Kidney glomerular epithelial cell (primary cell): Measurements from ENCODE around the gene DMRT1.
A peak's percentile ranks its signal among the peaks of the same experiment; 100 is the strongest.
"Not testable (repeated sequence)": the region's sequence is repeated elsewhere in the genome, so short reads cannot be mapped to it uniquely, and the experiment has no call there.

Source experiments
- DNase-seq: peaks from one replicate; lab custom pipeline; 2025; lab: John Stamatoyannopoulos, UW

DMRT1 gene

DNA sequence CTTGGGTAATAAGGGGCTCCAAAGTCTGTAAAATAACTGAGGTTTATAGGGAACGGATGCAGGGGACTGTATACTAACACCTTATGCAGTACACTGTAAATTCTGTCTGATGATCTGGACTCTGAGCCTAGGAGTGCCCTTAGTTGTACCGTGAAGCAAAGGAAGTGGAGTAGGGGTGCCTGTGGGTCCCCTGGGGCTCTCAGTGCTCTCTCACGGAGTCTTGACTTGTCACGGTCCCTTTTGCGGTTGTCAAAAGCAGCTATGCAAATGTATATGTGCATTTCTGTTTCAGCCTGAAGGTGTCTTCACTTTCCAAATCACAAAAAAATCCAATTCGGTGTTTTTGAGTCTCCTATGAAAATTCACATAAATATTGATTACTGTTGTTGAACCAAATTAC lies 17.8 kb downstream of the DMRT1 start:
- no peak for DNase-seq

DNA sequence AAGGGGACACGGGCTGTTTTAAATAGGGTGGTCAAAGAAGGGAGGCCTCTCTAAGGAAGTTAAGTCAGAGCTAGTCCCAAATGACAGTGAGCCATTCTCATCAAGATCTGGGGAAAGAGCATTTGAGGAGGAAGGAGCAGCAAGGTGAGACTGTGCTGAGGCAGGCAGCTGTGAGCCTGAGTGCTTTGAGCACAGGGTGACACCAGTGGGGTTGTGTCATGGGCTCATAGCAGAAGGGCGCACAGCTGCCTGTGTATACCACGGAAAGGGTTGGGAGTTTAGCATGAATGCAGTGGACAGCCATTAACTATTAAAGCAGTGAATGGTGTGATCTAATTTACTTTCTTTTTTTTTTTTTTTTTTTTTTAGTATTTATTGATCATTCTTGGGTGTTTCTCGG lies 19.2 kb downstream of the DMRT1 start:
- DNase-seq = no peak

DNA sequence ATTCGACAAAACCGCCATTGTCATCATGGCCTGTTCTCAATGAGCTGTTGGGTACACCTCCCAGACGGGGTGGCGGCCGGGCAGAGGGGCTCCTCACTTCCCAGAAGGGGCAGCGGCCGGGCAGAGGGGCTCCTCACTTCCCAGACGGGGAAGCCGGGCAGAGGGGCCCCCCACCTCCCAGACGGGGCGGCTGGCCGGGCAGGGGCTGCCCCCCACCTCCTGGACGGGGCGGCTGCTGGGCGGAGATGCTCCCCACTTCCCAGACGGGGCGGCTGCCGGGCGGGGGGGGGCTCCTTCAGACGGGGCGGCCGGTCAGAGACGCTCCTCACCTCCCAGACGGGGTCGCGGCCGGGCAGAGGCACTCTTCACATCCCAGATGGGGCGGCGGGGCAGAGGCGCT lies 20.0 kb downstream of the DMRT1 start:
- DNase-seq = not testable (repeated sequence)

DNA sequence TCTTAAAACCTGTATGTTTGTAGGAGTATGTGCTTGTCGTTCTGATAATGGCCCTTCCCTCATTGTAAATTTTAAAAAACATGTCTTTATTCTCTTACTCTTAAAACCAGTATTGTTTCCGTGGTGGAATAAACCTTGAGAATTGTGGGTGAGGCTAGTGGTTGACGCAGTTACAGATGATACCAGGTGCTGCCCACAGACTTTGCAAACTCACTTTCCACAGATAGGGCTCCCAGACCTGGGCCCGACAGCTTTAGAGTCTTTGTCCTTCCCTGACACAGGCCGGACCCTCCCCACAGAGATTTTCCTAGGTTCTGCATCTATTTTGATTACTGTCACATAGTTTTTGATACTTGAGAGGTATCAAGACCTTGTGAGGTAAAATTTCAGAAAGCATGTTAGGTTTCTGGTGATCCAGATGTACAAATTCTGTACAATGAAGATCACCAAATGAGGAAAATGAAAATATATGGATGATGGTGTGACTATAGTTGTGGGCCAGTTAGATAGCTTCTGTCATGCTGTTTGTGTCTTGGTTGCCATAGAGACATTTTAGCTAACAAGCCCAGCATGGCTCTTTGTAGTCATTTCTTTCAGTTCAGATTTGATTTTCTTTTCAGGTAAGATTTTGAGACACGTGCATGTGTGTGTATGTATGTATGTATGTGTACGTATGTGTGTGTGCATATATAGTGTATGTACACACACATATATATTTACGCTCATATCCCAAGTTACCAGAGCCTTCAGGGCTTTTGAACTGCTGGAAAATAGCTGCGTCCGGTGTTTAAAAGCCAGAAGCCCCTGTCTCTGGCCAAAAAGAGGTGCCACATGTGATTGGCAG lies 33.8 kb downstream of the DMRT1 start:
- DNase-seq = no peak

DNA sequence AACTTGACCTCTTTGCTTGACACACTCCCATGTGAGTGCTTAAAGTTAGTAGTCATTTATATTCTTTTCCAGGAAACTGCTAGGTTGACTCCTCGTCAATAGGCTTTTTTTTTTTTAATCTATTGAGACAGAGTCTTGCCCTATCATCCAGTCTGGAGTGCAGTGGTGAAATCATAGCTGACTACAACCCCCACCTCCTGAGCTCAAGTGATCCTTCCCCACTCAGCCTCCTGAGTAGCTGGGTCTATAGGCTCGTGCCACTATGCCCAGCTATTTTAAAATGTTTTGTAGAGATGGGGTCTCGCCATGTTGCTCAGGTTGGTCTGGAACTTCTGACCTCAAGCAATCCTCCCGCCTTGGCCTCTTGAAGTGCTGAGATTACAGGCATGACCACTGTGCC lies 34.9 kb downstream of the DMRT1 start:
- DNase-seq = no peak

DNA sequence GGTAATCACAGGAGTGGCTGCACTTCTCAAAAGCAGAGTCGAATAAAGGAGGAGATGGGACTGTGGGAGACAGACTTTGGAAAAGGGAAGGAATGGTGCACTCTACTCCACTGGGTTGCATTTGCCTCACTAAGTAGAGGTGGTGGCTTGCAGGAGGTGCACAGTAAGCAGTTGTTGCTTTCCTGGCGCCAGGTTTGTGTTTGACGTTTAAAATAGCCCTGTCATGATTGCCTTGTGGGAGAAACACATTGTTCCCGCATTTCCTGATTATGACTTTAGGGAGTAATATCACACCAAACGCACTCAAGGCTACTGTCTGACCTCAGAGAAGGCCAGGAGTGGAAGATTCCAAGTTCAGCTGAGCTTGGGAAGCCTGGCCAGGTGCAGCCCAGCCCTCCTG lies 36.7 kb downstream of the DMRT1 start:
- DNase-seq = no peak

DNA sequence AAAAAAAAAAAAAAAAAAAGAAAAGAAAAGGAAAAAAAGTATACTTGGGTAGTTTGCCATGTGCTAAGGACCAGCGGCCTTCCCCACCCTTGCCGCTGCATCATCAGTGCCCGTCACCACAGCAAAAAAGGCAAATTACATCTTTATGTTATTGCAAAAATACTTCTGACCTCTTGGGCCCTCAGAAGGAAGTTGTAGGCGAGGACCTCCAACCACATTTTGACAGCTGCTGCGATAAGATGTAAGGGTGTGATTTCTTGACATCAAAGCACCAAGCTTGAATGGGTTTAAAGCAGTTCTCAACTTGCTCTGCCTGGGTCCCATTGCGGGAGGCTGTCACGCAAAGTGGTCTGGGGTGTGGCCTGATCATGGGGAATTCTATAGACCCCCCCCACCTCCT lies 39.2 kb downstream of the DMRT1 start:
- DNase-seq = no peak

DNA sequence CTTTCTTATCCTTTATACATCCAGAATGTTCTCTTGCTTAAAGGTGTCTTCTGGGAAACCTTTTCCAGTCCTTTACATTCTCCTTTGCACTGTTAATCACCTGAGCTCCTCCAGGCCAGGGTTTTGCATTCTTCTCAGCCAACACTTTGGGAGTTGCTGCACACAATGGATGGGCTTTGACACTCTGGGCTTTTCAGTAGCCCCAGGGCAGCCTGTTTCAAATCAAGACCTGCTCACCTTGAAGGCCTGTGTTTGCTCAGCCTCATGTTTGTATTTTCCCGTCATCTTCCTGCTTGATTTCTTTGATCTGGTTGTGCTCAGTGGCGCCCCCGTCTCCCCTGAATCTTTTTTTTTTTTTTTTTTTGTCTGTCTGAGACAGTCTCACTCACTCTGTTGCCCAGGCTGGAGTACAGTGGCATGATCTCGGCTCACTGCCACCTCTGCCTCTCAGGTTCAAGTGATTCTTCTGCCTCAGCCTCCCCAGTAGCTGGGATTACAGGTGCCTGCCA lies 41.0 kb downstream of the DMRT1 start:
- DNase-seq = no peak

DNA sequence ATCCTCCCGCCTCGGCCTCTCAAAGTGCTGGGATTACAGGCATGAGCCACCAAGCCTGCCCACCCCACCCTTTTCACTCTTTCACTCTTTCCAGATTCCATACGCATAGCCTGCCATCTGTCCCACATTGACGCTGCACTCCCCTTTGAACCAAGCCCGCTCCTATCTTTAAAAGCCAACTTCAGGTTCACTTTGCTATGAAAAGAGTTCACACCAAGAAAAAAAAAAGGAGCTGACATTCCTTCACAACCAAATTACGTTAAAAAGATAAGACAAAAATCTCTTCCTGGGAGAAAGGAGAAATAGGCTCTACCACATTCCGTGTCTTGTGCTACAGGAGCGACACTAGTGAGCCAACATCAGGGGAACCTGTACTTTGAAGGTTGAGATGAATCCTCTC lies 41.5 kb downstream of the DMRT1 start:
- no peak for DNase-seq

DNA sequence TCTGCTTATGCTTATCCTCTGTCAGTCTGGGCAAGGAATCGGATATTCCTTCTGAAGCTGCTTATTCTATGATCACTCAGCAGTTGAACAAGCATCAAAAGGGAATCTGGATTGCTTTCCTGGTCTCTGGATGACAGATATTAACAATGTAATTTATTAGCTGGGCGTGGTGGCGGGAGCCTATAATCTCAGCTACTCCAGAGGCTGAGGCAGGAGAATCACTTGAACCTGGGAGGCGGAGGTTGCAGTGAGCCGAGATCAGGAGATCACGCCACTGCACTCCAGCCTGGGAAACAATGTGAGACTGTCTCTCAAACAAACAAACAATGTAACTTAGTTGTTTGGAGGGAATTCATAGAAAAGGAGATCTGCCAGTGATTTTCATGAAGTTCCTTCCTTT lies 45.4 kb downstream of the DMRT1 start:
- no peak for DNase-seq

DNA sequence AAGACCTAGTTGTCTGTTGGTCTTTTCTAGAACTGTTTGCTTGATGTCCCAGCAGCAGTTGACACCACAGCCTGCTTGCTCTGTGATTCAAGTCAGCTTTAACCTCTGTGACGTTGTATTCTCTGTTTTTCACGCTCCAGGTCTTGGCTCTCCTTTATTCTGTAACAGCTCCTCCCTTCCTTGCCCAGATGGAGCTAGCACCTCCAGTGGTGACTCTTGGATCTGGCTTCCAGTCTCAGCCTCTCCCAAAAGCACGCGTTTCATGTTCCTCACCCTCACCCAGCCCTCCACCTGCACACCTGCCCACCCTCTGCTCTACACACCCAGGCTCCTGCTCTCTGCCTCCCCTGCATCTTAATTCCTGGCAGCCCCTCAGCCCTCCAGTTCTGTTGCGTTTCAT lies 50.6 kb downstream of the DMRT1 start:
- DNase-seq = no peak

DNA sequence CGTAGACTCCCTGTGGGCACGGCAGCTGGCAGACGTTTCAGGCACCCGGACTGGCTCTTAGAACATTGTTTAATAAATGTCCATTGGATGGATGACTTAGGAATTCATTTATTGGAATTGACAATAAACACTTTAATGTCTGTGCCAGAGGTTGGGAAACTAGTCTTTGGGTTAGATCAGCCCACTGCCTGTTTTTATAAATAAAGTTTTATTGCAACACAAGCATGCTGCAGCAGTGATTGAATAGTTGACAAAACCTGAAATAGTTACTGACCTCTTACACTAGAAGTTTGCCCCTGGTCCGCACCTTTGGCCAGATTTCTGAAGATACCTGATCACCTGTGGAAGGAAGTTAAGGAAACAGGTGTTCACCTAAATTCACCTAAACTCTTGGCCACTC lies 51.6 kb downstream of the DMRT1 start:
- DNase-seq = no peak

DNA sequence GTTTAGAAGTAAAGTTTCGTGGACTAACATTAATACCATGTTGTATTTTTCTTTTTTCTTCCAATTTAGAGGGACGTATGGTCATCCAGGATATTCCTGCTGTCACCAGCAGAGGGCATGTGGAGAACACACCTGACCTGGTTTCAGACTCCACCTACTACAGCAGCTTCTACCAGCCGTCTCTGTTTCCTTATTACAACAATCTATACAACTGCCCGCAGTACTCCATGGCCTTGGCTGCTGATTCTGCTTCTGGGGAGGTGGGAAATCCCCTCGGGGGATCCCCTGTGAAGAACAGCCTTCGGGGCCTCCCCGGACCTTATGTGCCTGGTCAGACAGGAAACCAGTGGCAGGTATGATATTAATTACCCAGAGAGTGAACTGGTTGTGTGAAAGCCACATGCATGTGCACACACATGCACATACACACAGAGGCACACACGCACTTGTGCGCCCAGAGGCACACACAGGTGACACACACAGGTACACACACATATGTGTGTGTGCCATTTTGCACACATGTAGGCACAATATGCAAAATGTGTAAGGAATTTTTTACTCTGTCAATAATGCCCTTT lies 52.4 kb downstream of the DMRT1 start:
- peak; percentile 75 for DNase-seq

DNA sequence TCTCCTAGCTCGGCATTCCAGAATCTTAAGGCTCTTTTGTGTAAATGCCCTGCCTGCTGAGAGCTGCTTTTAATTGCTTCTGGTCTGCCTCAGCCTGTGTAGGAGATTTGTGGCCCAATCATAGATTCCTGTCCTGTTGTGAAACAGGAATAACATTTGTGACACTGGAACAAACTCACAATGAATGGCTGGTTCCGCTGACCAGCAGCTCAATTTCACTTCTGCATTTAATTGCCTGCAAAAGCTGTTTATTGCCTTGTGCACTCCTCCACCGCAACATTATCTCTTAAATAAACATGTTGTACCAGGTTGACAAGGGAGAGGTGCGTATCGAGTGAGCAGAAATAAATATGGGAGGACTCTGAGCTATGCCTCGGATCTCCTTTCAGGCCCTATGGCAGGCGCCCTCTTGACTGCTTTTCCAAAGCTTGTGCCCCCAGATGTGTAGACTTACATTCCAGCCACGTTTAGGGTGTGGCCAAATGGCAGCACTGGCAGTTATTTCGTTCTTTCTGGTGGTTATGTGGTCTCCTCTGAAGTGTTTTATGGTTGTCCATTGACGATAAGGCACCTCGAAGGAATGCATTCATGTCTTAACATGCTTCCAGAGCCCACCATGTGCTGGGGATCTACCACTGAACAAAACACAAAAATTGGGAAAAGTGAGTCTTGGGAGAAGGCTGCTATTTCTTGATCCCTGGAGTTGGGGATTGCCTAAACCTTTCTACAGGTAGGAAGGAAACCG lies 58.1 kb downstream of the DMRT1 start:
- peak; percentile 0 for DNase-seq

DNA sequence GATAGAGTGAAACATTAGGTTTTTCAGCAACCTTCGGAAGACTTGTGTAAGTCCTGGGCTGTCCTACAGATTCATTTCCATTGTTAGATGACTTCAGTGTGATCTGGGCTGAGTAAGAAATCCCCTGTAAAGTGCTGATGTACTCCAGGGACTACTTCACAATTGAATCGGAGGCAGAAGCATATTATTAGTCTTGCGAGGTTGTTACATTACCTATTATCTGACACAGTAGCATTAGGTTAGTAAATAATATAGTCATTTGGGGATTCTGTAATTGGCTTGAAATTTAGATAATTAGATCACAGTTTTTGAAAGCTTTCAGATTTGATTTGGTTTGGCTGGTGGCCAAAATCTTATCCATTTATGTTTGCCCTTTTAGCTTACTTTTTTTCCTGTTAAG lies 62.4 kb downstream of the DMRT1 start:
- no peak for DNase-seq

DNA sequence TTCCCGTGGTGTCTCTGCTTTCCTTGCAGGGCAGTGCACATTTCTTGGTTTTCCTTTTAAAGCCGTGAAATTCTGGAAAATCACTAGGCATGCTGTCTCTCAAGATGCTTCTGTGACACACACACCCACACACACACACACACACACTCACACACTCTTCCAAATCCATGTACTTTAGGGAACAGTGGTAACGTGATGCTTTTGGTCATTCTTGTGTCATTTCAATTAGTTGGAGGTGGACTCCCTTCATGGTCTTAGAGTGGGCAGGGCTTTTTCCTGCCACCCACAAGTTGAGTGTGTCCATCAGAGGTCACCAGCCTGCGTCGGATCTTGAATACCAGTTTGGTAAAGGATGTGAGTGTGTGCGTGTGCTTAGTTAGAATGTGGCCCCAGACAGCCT lies 64.4 kb downstream of the DMRT1 start:
- DNase-seq = no peak

DNA sequence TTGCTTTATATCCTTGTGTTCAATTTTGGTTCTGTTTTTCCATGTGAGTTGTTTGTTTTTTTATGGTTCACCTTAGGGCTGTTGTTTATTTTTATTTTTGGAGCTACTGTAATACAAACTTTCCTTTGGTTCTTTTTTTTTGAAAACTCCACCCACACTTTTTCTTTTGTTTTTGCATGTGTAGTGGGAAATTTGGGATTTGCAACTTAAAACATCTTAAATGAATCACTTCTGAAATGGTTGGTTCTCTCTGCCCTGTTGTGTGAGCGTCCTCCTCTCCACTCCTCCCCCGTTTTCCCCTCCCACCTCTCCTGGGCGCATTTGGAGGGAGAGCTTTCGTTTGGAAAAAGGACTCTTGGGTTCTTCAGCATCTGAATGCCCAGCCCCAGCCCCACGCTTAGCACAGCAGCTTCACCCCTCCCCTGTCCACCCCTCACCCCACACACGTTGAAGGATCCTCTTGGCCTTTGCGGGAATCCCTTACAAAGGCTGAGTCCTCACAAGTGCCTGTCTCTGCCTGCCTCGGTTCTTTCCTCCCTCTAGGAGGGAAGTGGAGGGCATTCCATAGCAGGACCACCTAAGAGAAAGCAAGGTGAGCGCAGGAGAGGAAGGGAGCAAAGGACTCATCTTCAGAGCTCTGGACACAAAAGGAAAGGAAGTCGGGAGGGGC lies 67.2 kb downstream of the DMRT1 start:
- DNase-seq = no peak

DNA sequence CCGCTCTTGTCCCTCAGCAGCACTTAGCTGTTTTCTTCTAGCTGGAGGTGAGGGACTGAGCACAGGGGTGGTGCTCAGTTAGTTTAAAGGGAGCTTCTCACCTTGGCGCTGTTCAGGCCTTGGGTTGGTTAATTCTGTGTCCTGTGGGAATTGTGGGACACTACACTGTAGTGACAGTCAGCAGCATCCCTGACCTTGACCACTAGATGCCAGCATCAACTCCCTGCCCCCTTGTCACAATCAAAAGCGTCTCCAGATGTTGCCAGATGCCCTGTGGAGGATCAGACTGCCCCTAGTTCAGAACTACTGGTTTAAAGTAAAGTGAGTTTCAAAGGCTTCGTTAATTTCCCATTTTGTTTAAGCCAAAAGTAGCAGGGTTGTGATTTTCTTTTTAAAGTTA lies 69.5 kb downstream of the DMRT1 start:
- no peak for DNase-seq

DNA sequence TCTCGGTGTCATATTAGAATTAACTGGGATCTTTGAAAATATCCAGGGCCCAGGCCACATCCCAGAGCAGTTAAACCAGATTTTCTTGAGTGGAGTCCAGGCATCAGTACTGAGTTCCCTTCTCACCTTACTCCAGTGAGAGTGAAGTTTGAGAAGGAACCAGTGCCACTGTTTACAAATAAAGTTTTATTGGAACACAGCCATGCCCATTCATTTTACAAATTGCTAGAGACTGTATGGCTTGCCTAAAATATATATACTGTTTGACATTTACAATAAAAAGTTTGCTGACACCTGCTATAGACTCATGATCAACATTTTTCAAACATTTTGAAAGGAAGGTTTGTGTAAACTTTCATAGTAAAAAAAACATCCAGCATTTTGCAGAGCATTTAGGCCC lies 71.3 kb downstream of the DMRT1 start:
- no peak for DNase-seq

DNA sequence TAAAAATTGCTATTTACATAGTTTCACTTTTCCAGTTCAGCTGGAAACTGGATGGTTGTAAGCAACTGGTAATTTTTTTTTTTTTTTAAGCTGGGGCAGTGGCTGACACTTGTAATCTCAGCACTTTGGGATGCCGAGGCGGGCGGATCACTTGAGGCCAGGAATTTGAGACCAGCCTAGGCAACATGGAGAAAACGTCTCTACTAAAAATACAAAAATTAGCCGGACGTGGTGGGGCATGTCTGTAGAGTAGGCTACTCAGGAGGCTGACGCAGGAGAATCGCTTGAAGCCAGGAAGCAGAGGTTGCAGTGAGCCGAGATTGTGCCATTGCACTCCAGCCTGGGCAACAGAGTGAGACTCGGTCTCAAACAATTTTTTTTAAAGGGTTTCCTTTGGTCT lies 72.0 kb downstream of the DMRT1 start:
- DNase-seq = not testable (repeated sequence)

DNA sequence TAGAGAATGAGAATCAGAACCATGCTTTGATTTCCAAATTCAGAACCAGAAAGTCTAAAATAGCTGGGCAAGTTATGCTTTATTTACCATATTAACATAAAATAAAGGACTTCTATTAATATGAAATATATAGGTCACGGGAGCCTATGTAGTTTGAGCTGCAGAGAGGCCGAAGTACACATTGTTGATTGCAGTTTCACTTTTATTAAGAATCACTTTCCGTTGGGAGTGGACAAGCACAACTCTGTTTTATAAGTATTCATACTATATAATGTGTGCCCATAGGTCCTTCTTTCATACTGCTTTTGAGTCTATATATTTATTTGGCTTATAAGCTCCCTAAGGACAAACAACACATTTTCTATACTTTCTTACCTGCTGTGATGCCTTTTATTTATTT lies 76.2 kb downstream of the DMRT1 start:
- no peak for DNase-seq

DNA sequence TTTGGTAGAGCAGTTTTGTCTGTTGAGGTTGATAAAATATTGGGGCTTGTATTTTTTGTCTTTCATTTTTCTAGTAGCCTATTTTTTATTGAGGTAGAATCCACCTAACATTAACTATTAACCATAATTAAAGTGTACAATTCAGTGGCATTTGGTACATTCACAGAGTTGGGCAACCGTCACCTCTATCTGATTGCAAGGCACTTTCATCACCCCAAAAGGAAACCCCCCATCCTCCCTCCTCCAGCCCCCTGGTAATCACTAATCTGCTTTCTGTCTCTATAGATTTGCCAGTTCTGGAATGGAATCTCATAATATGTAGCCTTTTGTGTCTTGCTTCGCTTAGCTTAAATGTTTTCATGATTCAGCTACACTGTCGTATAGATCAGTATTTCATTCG lies 79.4 kb downstream of the DMRT1 start:
- no peak for DNase-seq

DNA sequence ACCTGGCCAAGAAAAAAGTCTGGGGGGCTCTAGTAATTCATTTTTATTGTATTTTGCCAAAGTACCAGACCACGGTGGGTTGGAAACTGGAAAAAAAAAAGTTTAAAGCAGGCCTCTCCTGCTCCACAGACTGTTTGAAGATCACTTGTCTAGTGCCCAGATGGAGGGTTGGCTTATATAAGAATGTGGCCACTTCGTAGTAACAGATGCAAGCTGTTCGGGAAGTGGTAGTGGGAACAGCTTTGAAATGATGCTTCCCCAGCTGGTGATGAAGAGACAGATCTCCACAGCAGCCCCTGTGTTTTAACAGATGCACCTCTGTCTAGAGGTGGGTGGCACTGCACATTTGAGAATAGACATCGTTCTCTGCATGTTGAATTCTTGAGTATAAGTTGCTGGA lies 80.7 kb downstream of the DMRT1 start:
- DNase-seq = no peak
